Measurements from ENCODE around the gene BGN.

BGN gene

DNA sequence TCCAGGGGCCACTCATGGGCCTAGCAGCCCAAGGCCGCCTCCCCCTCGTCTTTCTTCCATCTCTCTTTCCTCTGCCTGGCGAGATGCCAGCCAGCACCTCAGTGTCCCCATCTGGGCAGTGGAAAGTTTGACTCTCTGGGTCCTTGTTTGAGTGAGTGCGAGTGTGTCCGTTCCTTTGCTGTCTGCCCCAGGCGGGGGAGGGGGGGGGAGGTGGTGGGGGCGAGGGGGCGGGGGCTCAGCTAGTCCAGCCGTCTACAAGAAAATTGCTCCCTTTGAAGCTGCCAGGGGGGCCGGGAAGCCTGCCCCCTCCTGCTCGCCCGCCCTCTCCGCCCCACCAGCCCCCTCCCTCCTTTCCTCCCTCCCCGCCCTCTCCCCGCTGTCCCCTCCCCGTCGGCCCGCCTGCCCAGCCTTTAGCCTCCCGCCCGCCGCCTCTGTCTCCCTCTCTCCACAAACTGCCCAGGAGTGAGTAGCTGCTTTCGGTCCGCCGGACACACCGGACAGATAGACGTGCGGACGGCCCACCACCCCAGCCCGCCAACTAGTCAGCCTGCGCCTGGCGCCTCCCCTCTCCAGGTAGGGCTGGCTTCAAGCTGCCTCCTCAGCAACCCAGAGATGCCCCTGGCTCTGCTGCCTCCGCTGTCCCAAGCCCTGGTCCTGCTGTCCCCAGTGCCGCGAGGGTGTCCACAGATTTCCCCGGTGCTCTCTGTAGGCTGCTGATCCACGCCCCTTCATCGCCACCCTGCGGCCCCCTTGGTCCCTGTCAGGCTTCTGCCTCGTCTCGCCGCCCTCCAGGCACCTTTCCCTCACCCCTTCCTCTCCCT is at the start of gene BGN:
Gene BGN (plus strand): TSS at position 440 of the 821 bp plus-strand sequence. CDS start 9,652 bp downstream, outside the sequence.
- DNase-seq (ENCODE audit: low read depth) = no peak

DNA sequence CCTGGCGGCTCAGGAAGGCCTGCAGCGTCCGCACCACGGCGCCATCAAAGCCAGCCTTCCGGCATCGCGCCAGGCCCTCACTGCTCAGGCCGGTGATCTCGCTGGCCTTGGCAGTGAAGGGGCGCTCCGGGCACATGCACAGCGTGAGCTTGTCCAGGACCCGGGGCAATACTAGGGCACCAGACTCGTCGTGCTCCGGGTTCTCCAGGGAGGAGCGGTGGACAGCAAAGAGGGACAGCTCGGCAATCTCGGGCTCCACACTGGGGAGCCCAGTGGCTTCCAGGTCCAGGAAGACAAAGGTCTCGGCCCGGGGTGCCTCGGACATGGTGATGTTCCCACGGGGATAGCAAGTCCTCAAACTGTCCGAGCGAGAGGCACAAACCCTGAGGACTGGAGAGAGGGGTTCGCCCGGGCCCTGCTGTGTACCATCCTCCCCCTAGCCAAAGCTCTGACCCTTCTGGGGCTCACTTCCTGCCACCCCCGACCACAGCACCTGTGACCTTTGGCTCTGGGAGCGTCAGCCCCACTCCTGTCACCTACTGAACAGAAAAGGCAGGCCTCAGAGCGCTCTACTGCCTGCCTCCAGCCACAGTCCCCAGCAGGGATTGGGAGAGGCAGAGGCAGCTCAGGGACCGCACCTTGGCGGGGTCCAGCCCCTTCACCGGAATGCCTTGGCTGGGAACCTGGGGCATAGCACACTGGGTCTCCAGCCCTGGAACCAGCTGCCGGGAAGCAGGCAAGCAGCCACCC is 49.5 kb upstream of the BGN start:
- no peak for DNase-seq (ENCODE audit: low read depth)

GRCh38 chrX:153445856-153446635 is 48.7 kb upstream of the BGN start, which contains the start of gene TREX2:
TREX2 (minus strand) TSS chrX:153446056; CDS start chrX:153445430, 626 bp downstream.
- no peak for DNase-seq (ENCODE audit: low read depth)

- no peak for DNase-seq (ENCODE audit: low read depth)
These were observed 48.2 kb upstream of the BGN start for GRCh38 chrX:153446636-153446936.

DNA sequence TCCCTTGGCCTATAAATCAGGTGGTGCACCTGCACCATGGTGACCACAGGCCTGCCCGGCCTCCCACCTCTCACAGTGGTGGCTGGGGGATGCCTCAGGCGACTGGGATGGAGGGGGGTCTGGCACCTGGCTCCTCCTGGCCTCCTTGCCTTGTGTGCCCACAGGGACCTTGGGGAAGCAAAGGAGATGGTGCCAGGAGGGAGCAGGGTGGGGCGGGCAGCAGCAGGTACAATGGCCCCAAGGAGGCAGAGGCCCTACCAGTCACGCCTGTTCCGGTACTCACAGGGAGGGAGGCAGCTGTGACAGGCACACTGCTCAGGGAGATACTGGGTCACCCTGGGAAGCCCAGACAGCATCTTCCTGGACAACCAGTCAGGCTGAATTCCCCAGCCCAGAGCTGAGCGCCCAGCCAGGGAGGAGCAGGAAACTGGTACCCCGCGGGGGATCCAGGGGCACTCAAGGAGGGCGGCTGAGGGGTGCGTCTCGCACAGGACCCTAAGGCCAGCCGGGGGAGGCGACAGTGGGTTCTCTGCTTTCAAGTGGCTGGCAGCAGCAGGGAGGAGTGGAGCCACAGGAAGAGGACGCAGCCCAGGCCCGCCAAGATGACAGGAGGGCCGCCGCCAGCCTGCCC is 47.7 kb upstream of the BGN start:
- DNase-seq (ENCODE audit: low read depth) = no peak

DNA sequence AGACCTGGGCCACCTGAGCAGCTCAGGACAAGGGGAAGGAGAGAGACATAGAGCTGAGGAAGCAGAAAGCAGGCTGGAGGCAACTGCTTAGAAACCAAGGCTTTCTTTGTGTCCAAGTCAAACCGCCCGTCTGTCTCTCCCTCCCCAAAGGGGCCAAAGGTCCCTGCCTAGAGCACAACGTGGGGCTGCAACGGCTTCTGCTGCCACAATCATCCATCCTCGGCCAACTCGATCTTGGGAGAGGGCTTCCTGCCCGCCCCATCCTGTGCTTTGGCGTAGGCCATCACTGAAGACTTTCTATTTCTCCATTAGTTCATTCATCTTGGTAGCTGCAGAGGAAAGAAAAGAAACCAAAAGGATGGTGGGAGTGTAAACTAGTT is 47.2 kb upstream of the BGN start:
- no peak for DNase-seq (ENCODE audit: low read depth)

GRCh38 chrX:153448556-153449367 is 46.0 kb upstream of the BGN start:
- no peak for DNase-seq (ENCODE audit: low read depth)

DNA sequence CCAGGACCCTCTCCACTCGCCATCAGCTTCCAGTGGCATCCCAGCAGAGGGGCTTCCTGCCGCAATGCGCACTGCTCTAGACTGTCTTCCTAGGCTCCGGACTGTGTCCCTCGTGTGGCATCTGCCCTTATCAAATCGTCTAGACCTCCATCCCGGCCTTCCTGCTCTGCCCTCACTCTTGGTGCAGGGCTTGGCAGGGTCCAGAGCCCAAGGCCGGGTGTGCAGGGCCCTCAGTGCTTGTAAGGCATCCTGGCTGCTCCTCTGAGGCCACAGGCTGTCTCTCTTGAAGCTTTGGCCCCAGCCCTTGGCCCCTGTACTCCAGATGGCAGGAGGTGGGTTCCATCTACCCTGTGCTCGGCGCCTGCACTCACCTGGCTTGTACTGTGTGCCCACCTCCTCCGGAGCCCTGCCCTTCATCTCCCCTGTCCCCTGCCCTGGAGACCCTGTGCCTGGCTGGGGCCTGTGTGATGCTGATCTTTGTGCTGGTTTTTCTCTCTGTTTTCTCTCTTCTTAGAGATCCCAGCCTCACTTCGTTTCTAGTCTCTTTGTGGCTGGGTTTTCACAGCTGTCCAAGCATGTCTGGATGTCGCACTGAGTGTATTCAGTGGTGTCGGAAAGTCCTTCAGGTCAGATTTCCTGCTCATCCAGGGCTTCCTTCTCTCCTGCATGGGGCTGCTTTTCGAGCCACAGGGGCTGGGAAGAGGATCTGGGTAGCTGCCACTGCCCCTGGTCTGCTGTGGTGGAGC is 45.2 kb upstream of the BGN start:
- no peak for DNase-seq (ENCODE audit: low read depth)

DNA sequence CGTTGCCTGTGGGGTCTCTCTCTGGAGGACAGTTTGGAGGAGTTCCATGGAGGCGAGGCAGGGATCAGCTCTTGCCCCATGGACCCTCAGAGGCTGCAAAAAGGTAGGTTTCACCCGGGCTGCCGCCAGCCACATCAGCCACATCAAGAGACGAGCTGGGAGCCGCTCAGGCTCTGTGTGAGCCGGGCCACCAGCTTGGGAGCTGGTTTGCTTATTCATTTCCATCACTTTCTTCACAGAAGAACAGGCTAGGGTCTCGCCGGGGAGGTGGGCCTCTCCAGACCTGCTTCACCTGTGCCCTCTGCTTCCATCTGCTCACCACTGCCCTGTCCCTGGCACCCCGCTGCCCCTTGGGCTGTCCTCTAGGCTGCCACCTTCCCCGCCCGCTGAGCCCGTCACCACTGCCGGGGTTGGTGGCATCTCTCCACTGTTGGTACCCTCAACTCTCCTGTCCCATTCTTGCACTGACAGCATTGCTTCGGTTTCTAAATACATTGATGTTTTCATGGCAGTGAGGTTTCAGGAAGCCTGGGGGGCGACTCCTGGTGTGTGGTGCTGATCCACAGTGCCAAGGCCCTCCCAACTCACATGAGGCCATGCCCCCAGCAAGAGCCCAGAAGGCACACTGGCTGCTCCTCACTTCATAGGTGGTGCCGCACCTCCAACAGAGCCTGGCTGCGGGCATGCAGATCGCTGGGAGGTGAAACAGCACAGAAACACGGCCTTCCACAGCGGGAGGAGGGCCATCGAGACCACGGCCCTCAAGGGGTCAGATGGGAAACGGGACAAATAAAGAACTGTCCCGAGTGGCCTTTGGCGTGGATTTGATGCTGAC is 44.4 kb upstream of the BGN start:
- no peak for DNase-seq (ENCODE audit: low read depth)

DNA sequence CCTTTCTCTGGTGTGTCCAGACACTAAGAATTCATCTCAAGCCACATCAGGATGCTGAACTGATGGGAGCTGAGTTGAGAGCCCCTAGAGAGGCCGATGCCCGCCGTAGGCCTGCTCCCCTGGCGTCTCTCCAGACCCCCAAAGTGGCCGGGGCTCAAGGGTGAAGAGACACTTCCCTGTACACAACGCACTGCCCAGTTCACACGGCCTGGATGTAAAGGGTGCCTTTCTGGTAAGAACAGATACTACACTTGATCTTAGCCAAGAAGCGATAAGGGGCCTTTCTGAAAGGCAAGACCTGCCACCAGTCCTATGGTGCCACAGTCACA is 43.9 kb upstream of the BGN start:
- DNase-seq (ENCODE audit: low read depth) = no peak

DNA sequence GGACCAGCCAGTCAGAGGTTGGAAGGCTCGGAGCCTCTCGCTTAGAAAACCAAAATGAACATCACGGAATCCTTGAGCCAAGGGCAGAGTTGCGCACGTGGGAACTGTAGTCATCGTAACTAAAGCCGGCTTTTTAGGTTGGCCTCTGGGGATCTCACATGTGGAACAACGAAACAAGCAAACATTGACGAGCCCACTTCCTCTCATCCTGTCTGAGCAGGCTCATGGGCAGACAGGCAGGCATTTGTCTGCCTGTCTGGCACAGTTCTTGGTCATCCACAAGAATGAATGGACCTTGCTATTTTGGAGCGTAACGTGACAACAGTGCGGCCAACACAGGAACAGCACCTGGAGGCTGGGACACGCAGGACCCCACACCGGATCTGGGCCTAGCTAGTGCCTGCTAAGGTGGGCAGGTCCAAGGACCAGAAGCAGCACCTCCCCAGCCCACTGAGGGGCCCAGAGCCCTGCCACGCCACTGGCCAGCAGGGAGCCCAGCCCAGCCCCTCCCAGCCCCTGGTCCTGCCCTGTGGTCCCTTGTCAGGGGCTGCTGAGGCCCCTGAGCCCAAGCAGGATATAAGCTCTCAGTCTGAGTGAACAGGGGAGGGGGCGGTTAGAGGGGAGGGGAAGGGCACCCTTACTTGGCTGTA is 39.8 kb upstream of the BGN start:
- no peak for DNase-seq (ENCODE audit: low read depth)

GRCh38 chrX:153455571-153455970 is 39.2 kb upstream of the BGN start:
- no peak for DNase-seq (ENCODE audit: low read depth)

DNA sequence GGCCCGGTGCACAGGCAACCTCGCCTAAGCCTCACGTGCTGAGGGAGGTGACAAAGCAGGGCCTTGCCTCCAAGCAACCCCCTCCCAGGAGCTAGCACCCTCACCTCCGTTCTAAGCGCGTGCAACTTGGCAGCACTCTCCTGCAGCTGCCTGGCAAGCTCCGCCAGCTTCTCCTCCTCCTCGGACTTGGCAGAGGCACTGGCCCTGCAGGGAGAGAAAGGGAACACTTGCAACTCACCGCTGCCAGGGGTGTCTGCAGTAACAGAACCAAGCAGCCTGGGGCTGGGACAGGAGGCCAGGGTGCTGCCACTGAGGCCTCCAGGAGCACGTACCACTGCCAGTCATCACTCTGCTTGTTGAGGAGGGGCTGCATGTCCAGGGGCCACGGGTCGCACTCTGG is 38.6 kb upstream of the BGN start:
- no peak for DNase-seq (ENCODE audit: low read depth)

DNA sequence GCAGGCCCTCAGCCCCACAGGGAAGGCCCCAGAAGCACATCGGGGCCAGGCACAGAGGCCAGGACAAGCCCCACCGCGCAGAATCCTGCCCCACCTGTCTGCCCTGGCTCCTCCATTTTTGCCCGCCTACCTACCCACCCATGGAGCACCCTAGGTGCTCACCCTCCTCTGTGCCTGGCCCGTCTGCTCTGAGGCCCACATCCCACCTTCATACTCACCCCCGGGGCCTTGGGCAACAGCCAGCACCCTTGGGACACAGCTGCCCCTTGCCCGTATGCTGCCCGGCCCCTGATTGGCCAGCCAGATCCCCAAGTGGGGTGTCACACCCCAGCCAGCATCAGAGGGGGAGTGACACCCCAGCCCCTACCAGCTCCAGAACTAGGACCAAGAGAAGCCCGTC is 38.1 kb upstream of the BGN start:
- DNase-seq (ENCODE audit: low read depth) = no peak

DNA sequence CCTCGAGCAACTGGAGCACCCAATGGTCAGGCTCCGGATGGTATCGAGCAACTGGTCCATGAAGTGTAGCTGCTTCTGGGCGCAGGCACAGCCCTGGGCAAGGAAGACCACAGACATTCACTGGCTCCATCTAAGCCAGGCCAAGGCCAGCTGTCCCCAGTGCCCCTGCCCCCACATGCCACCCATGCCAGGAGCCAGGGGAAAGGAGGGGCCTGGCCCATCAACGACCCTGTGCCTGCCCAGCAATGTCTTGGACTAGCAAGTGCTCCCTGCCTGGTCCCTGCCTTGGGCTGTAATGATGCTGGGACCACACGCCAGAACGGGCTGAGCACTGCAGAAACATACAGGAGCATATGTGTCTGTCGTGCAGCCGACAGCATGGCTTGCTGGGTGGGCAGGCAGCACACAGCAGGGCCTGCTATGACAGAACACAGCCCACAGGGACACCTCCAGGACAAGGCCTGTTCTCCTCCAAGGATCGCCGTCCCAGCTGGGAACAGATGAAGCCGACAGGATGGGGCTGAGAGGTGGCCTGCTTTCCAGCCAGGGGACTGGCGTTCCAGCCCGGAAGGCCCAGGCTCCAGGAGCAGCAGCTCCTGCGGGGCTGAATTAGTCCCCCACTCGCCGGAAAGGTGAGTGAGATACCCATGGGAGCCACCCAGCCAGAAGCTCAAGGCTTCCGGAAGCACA is 37.5 kb upstream of the BGN start:
- DNase-seq (ENCODE audit: low read depth) = no peak

- no peak for DNase-seq (ENCODE audit: low read depth)
These were observed 36.8 kb upstream of the BGN start for GRCh38 chrX:153457827-153458466.

DNA sequence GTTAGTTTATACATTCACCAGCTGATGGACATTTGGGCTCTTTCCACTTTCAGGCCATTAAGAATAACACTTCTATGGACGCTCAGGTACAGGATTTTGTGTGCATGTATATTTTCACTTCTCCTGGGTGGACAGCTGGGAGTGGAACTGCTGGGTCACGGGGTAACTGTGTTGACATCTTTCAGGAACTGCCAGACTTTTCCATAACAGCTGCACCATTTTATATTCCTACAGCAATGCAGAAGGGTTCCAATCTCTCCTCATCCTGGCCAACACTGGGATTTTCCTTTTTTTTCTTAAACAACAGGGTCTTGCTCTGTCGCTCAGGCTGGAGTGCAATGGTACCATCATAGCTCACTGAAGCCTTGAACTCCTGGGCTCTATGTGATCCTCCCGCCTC is 36.3 kb upstream of the BGN start:
- DNase-seq (ENCODE audit: low read depth) = no peak

GRCh38 chrX:153459986-153460385 is 34.8 kb upstream of the BGN start:
- DNase-seq (ENCODE audit: low read depth) = peak; percentile 57
